ENCODE measurements around the gene MAP4K4.

MAP4K4 gene

DNA sequence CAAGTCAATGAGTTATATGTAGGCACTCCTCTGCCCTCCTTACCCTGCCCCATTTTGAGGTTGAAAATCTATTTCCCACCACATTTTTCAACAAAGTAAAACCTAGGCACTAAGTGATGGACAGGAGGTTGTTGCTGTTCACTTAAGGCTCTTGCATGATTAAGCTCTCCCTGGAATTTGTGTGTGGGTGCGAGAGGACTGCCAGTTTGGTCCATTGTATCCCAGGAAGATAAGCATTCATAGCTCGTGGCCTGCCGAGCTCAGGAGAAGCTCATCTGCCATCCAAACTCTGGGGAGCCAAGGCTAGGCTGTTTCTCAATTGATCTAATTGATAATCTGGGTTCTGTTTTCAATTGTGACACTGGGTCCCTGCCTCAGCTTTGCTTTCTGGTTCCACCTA, 4.7 kb upstream of the MAP4K4 start:
- Histone ChIP-seq H3K9ac (ENCODE audit: low read length) (no peak overlapping the region), H3K4me2 (ENCODE audit: low read depth, low read length, poor library complexity, severe bottlenecking) (no peak overlapping the region), H3K79me2 (ENCODE audit: insufficient read depth, low read length) (no peaks in the 10 kb centered on the region), H3K27me3 (ENCODE audit: low read length) (no peaks in the 10 kb centered on the region), H2AFZ (ENCODE audit: low read depth, low read length, severe bottlenecking) (no peak overlapping the region), H3K9me2 (replicated peaks; ENCODE audit: insufficient read depth, low read length) (no peaks in the 10 kb centered on the region), H3K36me3 (ENCODE audit: low read length) (no peaks in the 10 kb centered on the region), H3F3A (ENCODE audit: insufficient read depth) (peaks cover 7% of the 10 kb centered on the region), H3K27ac (ENCODE audit: low read depth, low read length) (no peak overlapping the region), H3K4me3 (ENCODE audit: insufficient read depth, low read length, poor library complexity, severe bottlenecking) (no peak overlapping the region), H4K20me1 (ENCODE audit: low read depth, low read length) (no peaks in the 10 kb centered on the region), H3K9me3 (ENCODE audit: insufficient read depth, low read length) (no peaks in the 10 kb centered on the region)
- TF ChIP-seq, protein P1, sequence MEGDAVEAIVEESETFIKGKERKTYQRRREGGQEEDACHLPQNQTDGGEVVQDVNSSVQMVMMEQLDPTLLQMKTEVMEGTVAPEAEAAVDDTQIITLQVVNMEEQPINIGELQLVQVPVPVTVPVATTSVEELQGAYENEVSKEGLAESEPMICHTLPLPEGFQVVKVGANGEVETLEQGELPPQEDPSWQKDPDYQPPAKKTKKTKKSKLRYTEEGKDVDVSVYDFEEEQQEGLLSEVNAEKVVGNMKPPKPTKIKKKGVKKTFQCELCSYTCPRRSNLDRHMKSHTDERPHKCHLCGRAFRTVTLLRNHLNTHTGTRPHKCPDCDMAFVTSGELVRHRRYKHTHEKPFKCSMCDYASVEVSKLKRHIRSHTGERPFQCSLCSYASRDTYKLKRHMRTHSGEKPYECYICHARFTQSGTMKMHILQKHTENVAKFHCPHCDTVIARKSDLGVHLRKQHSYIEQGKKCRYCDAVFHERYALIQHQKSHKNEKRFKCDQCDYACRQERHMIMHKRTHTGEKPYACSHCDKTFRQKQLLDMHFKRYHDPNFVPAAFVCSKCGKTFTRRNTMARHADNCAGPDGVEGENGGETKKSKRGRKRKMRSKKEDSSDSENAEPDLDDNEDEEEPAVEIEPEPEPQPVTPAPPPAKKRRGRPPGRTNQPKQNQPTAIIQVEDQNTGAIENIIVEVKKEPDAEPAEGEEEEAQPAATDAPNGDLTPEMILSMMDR (IDR thresholded peaks at IDR 0.05; ENCODE audit: insufficient read depth, low read length, poor library complexity, severe bottlenecking): no peak
- no peak for TF ChIP-seq EZH2phosphoT487 (conservative IDR thresholded peaks at IDR 0.05; ENCODE audit: low read length)

DNA sequence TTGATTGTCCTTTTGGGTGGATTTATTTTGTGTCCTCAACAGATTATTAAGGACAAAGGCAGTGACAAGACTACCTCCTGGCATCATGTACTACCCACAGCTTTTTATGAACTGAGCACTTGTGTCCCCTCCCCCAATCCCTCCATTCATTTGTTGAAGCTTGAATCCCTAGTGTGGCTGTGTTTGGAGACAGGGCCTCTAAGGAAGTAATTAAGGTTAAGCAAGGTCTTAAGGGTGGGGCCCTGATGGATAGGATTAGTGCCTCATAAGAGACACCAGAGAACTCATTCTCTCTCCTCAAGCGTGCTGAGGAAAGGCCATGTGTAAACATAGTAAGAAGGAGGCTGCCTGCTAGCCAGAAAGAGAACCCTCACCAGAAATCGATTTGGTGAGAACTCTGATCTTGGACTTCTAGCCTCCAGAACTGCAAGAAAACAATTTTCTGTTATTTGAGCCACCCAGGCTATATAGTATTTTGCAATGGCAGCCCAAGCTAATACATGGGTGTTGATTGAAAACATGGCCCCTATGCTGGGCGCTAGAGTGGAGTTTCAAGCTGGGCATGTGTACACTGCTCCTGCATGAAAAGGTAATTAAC, 3.4 kb upstream of the MAP4K4 start:
- H3K27ac ChIP-seq (ENCODE audit: low read depth, low read length): no peak overlapping the region
- no peaks in the 10 kb centered on the region for H3K27me3 ChIP-seq (ENCODE audit: low read length)
- peaks cover 16% of the 10 kb centered on the region for H3F3A ChIP-seq (ENCODE audit: insufficient read depth)
- H3K9me2 ChIP-seq (replicated peaks; ENCODE audit: insufficient read depth, low read length): no peaks in the 10 kb centered on the region
- H4K20me1 ChIP-seq (ENCODE audit: low read depth, low read length): no peaks in the 10 kb centered on the region
- no peak overlapping the region for H3K4me3 ChIP-seq (ENCODE audit: insufficient read depth, low read length, poor library complexity, severe bottlenecking)
- H3K9ac ChIP-seq (ENCODE audit: low read length): no peak overlapping the region
- H2AFZ ChIP-seq (ENCODE audit: low read depth, low read length, severe bottlenecking): no peak overlapping the region
- no peak overlapping the region for H3K4me2 ChIP-seq (ENCODE audit: low read depth, low read length, poor library complexity, severe bottlenecking)
- no peaks in the 10 kb centered on the region for H3K9me3 ChIP-seq (ENCODE audit: insufficient read depth, low read length)
- H3K79me2 ChIP-seq (ENCODE audit: insufficient read depth, low read length): peaks cover 10% of the 10 kb centered on the region
- TF ChIP-seq, protein P1 (IDR thresholded peaks at IDR 0.05; ENCODE audit: insufficient read depth, low read length, poor library complexity, severe bottlenecking): no peak
- no peak for TF ChIP-seq EZH2phosphoT487 (conservative IDR thresholded peaks at IDR 0.05; ENCODE audit: low read length)
- no peaks in the 10 kb centered on the region for H3K36me3 ChIP-seq (ENCODE audit: low read length)

DNA sequence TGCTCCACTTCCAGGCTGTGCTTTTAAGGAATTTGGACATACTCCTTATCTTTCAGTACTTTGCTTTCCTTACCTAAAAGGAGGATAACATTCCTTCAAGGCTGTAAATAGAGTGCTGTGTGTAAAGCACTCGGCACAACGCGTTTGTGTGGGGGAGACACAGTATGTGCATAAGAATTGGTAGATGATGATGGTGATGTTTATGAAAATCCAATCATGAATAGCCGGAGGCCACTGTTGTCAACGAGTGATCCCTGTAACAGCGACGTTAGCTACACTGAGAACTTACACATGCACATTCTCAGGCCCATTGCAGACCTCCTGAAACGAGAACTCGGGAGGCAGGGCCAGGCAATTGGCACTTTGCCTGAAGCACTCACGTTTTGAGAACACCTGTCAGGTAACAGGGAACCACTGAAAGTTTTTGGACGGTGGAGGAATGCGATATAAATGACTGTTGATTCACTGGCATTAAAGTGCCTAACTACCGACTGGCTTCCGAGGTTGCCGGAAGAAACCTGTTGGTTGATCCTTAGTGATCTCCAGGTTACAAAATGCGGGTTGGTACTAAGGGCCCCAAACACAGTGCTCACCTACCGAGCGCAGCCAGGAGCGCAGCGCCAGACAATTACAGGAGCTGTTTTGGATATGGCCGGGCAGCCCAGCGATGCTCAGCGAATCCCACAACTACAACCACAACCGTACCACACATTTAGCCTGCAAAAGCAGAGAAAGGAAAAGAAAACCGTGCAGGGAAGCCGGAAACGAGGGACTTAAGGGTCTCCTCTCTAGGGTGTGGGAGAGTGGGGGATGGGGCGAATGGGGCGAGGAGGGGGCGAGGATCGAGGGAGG, 1.0 kb upstream of the MAP4K4 start:
- H3K36me3 ChIP-seq (ENCODE audit: low read length): peaks cover 9% of the 10 kb centered on the region; the same call in 1 of the 2 replicates
- peak overlapping the region; percentile 53 for H3K4me2 ChIP-seq (ENCODE audit: low read depth, low read length, poor library complexity, severe bottlenecking)
- H3K4me3 ChIP-seq (ENCODE audit: insufficient read depth, low read length, poor library complexity, severe bottlenecking): peak overlapping the region; percentile 51
- TF ChIP-seq, protein P1 (IDR thresholded peaks at IDR 0.05; ENCODE audit: insufficient read depth, low read length, poor library complexity, severe bottlenecking): no peak
- TF ChIP-seq EZH2phosphoT487 (conservative IDR thresholded peaks at IDR 0.05; ENCODE audit: low read length): 0 out of 2 replicates have a peak, but pooled peaks have one; percentile 87
- H3K9ac ChIP-seq (ENCODE audit: low read length): peak overlapping the region; percentile 52
- H3F3A ChIP-seq (ENCODE audit: insufficient read depth): peaks cover 30% of the 10 kb centered on the region
- H4K20me1 ChIP-seq (ENCODE audit: low read depth, low read length): no peaks in the 10 kb centered on the region
- H3K9me3 ChIP-seq (ENCODE audit: insufficient read depth, low read length): no peaks in the 10 kb centered on the region
- H3K27me3 ChIP-seq (ENCODE audit: low read length): no peaks in the 10 kb centered on the region
- H3K9me2 ChIP-seq (replicated peaks; ENCODE audit: insufficient read depth, low read length): no peaks in the 10 kb centered on the region
- peaks cover 34% of the 10 kb centered on the region for H3K79me2 ChIP-seq (ENCODE audit: insufficient read depth, low read length)
- no peak overlapping the region for H3K27ac ChIP-seq (ENCODE audit: low read depth, low read length)
- peak overlapping the region; percentile 93 for H2AFZ ChIP-seq (ENCODE audit: low read depth, low read length, severe bottlenecking)
